Measurements from ENCODE around the gene IMPA2. TPM values are rescaled to one million over a fixed set of nuclear protein-coding genes. Genes with fewer than 3 reads are reported as not detected.

The IMPA2 gene
- total and polyA plus RNA-seq, 2 of the 13 experiments (the other 11 are each of a cell fraction or from before 2014, with no cell fraction given), result 37.8 to 71.8 TPM

GRCh38 chr18:11980494-11981191 is 664 bp upstream of the IMPA2 start (continued):
- TF ChIP-seq PAXIP1 (CRISPR knock-in tag; conservative IDR thresholded peaks at IDR 0.05) (peak; percentile 66), REL (CRISPR knock-in tag; conservative IDR thresholded peaks at IDR 0.05) (no peak), SIN3A (IDR thresholded peaks at IDR 0.05; ENCODE audit: borderline replicate concordance, low read depth, low read length) (peak; percentile 62; the same call in 1 of the 2 replicates), ZNF569 (CRISPR knock-in tag; IDR thresholded peaks at IDR 0.05; ENCODE audit: borderline replicate concordance) (no peak), ATF3 (CRISPR knock-in tag; IDR thresholded peaks at IDR 0.05) (no peak), UBTF (CRISPR knock-in tag; IDR thresholded peaks at IDR 0.05) (peak; percentile 99), MED1 (CRISPR knock-in tag; IDR thresholded peaks at IDR 0.05) (no peak; the same call in 1 of the 2 replicates), ZNF7 (CRISPR knock-in tag; IDR thresholded peaks at IDR 0.05) (no peak), MTA1 (CRISPR knock-in tag; IDR thresholded peaks at IDR 0.05; ENCODE audit: borderline replicate concordance) (peak; percentile 82; the same call in 1 of the 2 replicates), RFX3 (CRISPR knock-in tag; IDR thresholded peaks at IDR 0.05) (no peak), ZNF589 (CRISPR knock-in tag; conservative IDR thresholded peaks at IDR 0.05) (no peak; the same call in 1 of the 2 replicates), ZNF17 (CRISPR knock-in tag; IDR thresholded peaks at IDR 0.05) (0 out of 2 replicates have a peak, but pooled peaks have one; percentile 2), NAIF1 (CRISPR knock-in tag; IDR thresholded peaks at IDR 0.05; ENCODE audit: borderline replicate concordance) (no peak), IKZF5 (CRISPR knock-in tag; IDR thresholded peaks at IDR 0.05) (peak; percentile 86), TOPORS (CRISPR knock-in tag; IDR thresholded peaks at IDR 0.05) (peak; percentile 77; the same call in 1 of the 2 replicates), JUNB (CRISPR knock-in tag; IDR thresholded peaks at IDR 0.05; ENCODE audit: borderline replicate concordance) (no peak), RAD21 (CRISPR knock-in tag; IDR thresholded peaks at IDR 0.05) (peak; percentile 58), ZNF549 (CRISPR knock-in tag; IDR thresholded peaks at IDR 0.05) (0 out of 2 replicates have a peak, but pooled peaks have one; percentile 52), NFIC (IDR thresholded peaks at IDR 0.05; ENCODE audit: low read length) (no peak), NR2F1 (CRISPR knock-in tag; IDR thresholded peaks at IDR 0.05) (no peak; a peak in 2 of 4 replicates), MZF1 (CRISPR knock-in tag; IDR thresholded peaks at IDR 0.05; ENCODE audit: borderline replicate concordance) (no peak), ZNF383 (CRISPR knock-in tag; IDR thresholded peaks at IDR 0.05; ENCODE audit: borderline replicate concordance) (0 out of 2 replicates have a peak, but pooled peaks have one; percentile 5)

Data from HepG2 (cell line).